K562 (cell line): ENCODE results near the gene CCAR1.

ENCODE experiments used
- CHD2 ChIP-seq: IDR thresholded peaks from 2 replicates; pipeline ENCODE4 v1.6.1; 2011; ENCODE audit warnings: low read depth, low read length
- RUNX1 ChIP-seq: sonication (generic); IDR thresholded peaks from 2 replicates; pipeline ENCODE4 v1.6.1; 2016; ENCODE audit warnings: antibody characterized with exemption, low read depth
- ZNF551 ChIP-seq: fragments of 250-450 bp; sonication (Bioruptor Pico); IDR thresholded peaks from 2 replicates; pipeline ENCODE4 v1.5.0; 2021; ENCODE audit warnings: mild to moderate bottlenecking, moderate library complexity

GRCh38 chr10:68697106-68697505 lies 23.9 kb upstream of the CCAR1 start:
- no peak for TF ChIP-seq RUNX1
- no peak for TF ChIP-seq ZNF551 (CRISPR knock-in tag)
- no peak for TF ChIP-seq CHD2
